ENCODE results near the gene RALGPS1. TPM values are rescaled to one million over a fixed set of nuclear protein-coding genes. Genes with fewer than 3 reads are reported as not detected.

The RALGPS1 gene
- total RNA-seq, 4 donors from 2014 or later: 27.3 to 42.1 (median 39.1) TPM

GRCh38 chr9:127187231-127187956 lies 272.8 kb downstream of the RALGPS1 start:
- peak overlapping the region; percentile 90 to 94 (median 93) for H3K27ac ChIP-seq
- intact Hi-C loops (cut with DNase I): no loop called here
- DNase-seq: peak; percentile 70 to 81
- peak in 1 of 2 donors; percentile 4 for TF ChIP-seq POLR2A (IDR thresholded peaks at IDR 0.05)
- TF ChIP-seq, protein P1, sequence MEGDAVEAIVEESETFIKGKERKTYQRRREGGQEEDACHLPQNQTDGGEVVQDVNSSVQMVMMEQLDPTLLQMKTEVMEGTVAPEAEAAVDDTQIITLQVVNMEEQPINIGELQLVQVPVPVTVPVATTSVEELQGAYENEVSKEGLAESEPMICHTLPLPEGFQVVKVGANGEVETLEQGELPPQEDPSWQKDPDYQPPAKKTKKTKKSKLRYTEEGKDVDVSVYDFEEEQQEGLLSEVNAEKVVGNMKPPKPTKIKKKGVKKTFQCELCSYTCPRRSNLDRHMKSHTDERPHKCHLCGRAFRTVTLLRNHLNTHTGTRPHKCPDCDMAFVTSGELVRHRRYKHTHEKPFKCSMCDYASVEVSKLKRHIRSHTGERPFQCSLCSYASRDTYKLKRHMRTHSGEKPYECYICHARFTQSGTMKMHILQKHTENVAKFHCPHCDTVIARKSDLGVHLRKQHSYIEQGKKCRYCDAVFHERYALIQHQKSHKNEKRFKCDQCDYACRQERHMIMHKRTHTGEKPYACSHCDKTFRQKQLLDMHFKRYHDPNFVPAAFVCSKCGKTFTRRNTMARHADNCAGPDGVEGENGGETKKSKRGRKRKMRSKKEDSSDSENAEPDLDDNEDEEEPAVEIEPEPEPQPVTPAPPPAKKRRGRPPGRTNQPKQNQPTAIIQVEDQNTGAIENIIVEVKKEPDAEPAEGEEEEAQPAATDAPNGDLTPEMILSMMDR (IDR thresholded peaks at IDR 0.05): no peak
- H3K4me3 ChIP-seq (replicated peaks in 1 of 3): no peak overlapping the region
- WGBS, 2 donors: 44 to 47% methylated on average over 14 of the region's 14 CpGs
- H3K36me3 ChIP-seq: no peaks in the 10 kb centered on the region
- no peaks in the 10 kb centered on the region for H3K27me3 ChIP-seq
- H3K9me3 ChIP-seq: no peaks in the 10 kb centered on the region
- H3K4me1 ChIP-seq: peaks cover 29 to 47% of the 10 kb centered on the region in 2 donors

DNA sequence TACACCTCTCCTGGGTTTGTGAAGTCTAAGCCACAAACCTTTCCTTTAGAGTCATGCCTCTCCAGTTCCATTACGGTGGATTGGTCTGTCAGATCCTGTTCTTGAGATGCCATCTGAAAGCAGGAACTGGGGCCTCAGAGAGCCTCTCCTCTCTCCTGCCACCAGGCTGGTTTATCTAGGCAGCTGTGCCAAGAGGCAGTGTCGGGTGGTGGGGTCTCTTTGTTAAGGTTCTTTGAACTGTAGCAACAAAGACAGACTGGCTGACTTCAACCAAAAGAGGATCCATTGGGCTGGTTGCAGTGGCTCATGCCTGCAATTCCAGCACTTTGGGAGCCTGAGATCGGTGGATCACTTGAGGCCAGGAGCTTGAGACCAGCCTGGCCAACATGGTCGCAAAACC lies 273.8 kb downstream of the RALGPS1 start:
- H3K36me3 ChIP-seq: no peaks in the 10 kb centered on the region
- no peak for DNase-seq
- TF ChIP-seq, protein P1 (IDR thresholded peaks at IDR 0.05): no peak
- TF ChIP-seq POLR2A (IDR thresholded peaks at IDR 0.05): no peak
- intact Hi-C loops (cut with DNase I): no loop called here
- H3K4me3 ChIP-seq (replicated peaks in 1 of 3): no peak overlapping the region
- no peaks in the 10 kb centered on the region for H3K9me3 ChIP-seq
- WGBS, 2 donors: 70 to 94% methylated on average over 3 to 4 of the region's 4 CpGs
- peak overlapping the region in 2 of 3 donors; percentile 90 to 94 for H3K27ac ChIP-seq
- H3K27me3 ChIP-seq: no peaks in the 10 kb centered on the region
- H3K4me1 ChIP-seq: peaks cover 29 to 47% of the 10 kb centered on the region in 2 donors

DNA sequence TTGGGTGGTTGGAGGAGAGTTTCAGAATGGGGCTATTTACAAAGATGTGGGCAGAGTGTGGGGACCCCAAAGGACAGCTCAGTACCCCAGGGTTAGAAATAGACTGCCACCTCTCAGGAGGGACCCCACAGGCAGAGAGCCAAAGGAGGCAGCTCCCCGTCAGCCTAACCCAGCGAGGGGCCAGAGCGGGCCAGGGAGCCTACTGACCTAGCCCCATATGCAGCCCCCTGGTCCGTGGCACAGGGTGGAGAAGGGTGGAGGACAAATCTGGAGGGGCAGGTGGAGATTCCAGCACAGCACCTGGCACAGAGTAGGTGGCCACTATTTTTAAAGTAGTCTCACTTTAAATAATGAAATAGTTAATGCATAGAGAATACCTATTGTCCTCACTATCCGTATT lies 275.0 kb downstream of the RALGPS1 start:
- no peak overlapping the region for H3K27ac ChIP-seq
- H3K4me1 ChIP-seq: peaks cover 29 to 45% of the 10 kb centered on the region in 2 donors
- intact Hi-C loops (cut with DNase I): no loop called here
- no peaks in the 10 kb centered on the region for H3K36me3 ChIP-seq
- no peaks in the 10 kb centered on the region for H3K27me3 ChIP-seq
- no peaks in the 10 kb centered on the region for H3K9me3 ChIP-seq
- DNase-seq: no peak
- WGBS, 2 donors: 80 to 91% methylated on average over 5 of the region's 5 CpGs
- H3K4me3 ChIP-seq (replicated peaks in 1 of 3): no peak overlapping the region
- TF ChIP-seq POLR2A (IDR thresholded peaks at IDR 0.05): no peak
- TF ChIP-seq, protein P1 (IDR thresholded peaks at IDR 0.05): no peak

- Histone ChIP-seq H3K4me3 (replicated peaks in 1 of 3) (no peak overlapping the region), H3K4me1 (peaks cover 9 to 14% of the 10 kb centered on the region in 2 donors), H3K27me3 (no peaks in the 10 kb centered on the region), H3K27ac (no peak overlapping the region), H3K36me3 (peaks cover 0 to 5% of the 10 kb centered on the region in 2 donors), H3K9me3 (no peaks in the 10 kb centered on the region)
- DNase-seq: no peak
- TF ChIP-seq POLR2A (IDR thresholded peaks at IDR 0.05): no peak
- TF ChIP-seq, protein P1 (IDR thresholded peaks at IDR 0.05): no peak
- 95 to 96% methylated on average over 3 of the region's 3 CpGs for WGBS, 2 donors
- intact Hi-C loops (cut with DNase I): no loop called here
Observed at GRCh38 chr9:127192744-127193143, 278.2 kb downstream of the RALGPS1 start.

- H3K4me3 ChIP-seq (replicated peaks in 1 of 3): no peak overlapping the region
- H3K36me3 ChIP-seq: peaks cover 0 to 5% of the 10 kb centered on the region in 2 donors
- H3K9me3 ChIP-seq: no peaks in the 10 kb centered on the region
- no peak for DNase-seq
- TF ChIP-seq, protein P1 (IDR thresholded peaks at IDR 0.05): no peak
- no peak for TF ChIP-seq POLR2A (IDR thresholded peaks at IDR 0.05)
- no peaks in the 10 kb centered on the region for H3K27me3 ChIP-seq
- no peak overlapping the region for H3K27ac ChIP-seq
- H3K4me1 ChIP-seq: peaks cover 2 to 12% of the 10 kb centered on the region in 2 donors
- 100% methylated on average over 1 of the region's 1 CpG for WGBS, 2 donors
- intact Hi-C loops (cut with DNase I): no loop called here
Observed at GRCh38 chr9:127193483-127193882, 278.9 kb downstream of the RALGPS1 start.
